Jurkat, Clone E6-1 (cell line): Measurements from ENCODE around the gene GMEB2. TPM values are rescaled to one million over a fixed set of nuclear protein-coding genes. Genes with fewer than 3 reads are reported as not detected.
"Not testable (repeated sequence)": the region's sequence is repeated elsewhere in the genome, so short reads cannot be mapped to it uniquely, and the experiment has no call there.

Source experiments
- DNase-seq: peaks from one replicate; pipeline ENCODE4 v3.0.0-alpha.2; 2011; ENCODE audit warnings: low read depth, low spot score
- H3K4me3 ChIP-seq: 2 replicates; pipeline ENCODE4 v1.5.1; 2011; ENCODE audit warnings: mild to moderate bottlenecking, low read length, control low read depth, moderate library complexity
- polyA plus RNA-seq: library from polyadenylated mRNA; unstranded; fragments of >200 nt; gene quantifications from one replicate; pipeline ENCODE4 v1.2.1, GENCODE V29; 2012; ENCODE audit warnings: missing spikeins; ENCODE audit not compliant: insufficient read length, insufficient read depth

Gene GMEB2, protein sequence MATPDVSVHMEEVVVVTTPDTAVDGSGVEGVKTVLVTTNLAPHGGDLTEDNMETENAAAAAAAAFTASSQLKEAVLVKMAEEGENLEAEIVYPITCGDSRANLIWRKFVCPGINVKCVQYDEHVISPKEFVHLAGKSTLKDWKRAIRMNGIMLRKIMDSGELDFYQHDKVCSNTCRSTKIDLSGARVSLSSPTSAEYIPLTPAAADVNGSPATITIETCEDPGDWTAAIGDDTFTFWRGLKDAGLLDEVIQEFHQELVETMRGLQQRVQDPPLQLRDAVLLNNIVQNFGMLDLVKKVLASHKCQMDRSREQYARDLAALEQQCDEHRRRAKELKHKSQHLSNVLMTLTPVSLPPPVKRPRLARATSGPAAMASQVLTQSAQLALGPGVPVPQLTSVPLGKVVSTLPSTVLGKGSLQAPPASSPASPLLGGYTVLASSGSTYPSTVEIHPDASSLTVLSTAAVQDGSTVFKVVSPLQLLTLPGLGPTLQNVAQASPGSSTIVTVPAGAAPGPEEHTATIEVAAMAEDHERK
- 13.4 TPM for polyA plus RNA-seq

DNA sequence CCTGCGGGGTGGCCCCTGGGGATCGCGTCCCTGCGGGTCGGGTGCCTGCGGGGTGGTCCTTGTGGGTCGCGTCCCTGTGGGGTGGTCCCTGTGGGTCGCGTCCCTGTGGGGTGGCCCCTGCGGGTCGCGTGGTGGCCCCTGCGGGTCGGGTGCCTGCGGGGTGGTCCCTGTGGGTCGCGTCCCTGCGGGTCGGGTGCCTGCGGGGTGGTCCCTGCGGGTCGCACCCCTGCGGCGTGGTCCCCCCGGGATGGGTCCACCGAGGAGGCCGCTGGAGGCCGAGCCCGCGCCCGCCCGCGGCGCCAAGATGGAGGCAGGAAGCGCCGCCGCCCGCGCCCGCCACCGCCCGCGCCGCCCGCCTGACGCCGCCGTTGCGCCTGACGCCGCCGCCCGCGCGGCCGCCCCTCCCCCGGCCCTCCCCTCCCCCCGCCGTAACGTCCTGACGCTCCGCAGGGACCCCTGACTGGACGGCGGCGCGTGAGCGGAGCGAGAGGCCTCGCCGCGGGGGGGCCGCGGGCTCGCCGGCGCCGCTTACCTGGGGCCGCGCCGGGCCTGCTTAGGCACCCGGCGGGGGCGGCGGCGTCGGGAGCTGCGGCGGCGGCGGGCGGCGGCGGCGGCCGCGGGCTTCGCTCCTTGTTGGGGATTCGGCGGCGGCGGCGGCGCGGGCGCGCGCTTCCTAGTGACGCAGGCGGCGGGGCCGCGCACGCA lies at the start of gene GMEB2:
TSS of gene GMEB2 (minus strand) at position 678 of the 705 bp plus-strand sequence. CDS start 7,704 bp downstream, outside the sequence.
- peak within 1 kb of the TSS; percentile 93 for H3K4me3 ChIP-seq
- peak; percentile 48 for DNase-seq

DNA sequence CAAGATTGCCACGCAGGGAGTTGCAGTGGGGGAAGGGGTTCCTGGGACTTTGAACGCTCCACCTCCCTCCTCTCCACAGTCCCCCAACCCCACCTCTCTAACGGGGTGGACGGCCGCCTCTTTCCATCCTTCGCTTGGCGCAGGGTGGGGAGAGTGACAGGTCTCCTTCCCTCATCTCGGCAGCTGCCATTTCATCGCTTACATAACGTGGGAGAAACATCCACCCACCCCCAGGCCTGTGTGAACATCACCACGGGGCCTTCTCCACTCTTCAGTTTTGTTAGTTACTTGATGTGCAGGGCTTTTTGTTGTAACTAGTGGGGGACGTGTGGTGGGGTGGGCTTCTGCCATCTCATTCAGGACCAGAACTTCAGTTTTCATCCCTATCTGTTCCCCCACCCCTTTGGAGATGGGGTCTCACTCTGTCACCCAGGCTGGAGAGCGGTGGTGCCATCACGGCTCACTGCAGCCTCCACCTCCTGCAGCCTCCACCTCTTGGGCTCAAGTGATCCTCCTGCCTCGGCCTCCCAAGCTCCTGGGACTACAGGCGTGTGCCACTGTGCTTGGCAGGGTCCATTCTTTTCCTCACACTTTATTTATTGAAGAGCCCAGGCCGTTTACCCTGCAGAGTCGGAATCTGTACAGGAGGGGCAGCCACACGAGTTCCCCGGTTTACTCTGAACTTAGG lies 48.9 kb upstream of the GMEB2 start:
- no peak for DNase-seq
- no peak overlapping the region for H3K4me3 ChIP-seq

DNA sequence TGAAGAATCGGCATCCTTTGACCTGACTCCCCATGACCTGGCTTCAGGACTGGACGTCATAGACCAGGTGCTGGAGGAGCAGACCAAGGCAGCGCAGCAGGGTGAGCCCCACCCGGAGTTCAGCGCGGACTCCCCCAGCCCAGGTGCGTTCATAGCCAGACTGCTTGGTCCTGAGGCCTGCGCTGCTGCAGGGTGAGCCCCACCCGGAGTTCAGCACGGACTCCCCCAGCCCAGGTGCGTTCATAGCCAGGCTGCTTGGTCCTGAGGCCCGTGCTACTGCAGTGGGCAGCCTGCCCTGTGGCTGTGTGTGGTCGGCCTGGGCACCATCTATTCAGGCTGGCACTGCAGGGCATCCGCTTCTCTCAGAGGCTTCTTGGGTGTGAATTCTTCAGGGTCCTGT lies 47.0 kb upstream of the GMEB2 start:
- no peak overlapping the region for H3K4me3 ChIP-seq
- no peak for DNase-seq

DNA sequence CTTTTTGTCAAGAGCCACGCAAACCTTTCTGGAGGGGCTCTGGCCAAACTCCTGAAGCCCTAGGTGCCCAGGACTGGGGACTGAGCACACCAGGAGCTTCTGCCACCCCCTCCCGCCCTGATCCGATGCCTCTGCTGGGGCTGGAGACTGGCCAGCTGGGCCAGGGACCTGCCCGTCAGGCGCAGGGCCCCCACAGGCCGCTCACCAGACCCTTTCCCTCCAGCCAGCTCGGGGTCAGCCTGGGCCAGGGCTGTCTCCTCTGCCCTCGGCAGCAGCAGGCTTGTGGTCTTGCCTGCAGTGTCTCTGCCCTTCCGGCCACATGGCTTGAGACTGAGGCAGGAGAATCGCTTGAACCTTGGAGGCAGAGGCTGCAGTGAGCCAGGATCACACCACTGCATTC lies 45.8 kb upstream of the GMEB2 start:
- DNase-seq: no peak
- H3K4me3 ChIP-seq: no peak overlapping the region

DNA sequence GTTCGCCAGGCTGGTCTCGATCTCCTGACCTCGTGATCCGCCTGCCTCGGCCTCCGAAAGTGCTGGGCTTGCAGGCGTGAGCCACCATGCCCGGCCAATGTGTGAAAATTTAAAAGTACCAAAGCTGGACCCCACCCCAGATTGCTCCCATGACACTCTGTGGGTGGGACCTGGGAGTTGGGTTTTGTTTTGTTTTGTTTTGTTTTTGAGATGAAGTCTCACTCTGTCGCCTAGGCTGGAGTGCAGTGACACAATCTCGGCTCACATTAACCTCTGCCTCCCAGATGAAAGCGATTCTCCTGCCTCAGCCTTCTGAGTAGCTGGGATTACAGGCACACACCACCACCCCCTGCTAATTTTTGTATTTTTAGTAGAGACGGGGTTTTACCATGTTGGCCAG lies 44.8 kb upstream of the GMEB2 start:
- not testable (repeated sequence) for H3K4me3 ChIP-seq, DNase-seq

DNA sequence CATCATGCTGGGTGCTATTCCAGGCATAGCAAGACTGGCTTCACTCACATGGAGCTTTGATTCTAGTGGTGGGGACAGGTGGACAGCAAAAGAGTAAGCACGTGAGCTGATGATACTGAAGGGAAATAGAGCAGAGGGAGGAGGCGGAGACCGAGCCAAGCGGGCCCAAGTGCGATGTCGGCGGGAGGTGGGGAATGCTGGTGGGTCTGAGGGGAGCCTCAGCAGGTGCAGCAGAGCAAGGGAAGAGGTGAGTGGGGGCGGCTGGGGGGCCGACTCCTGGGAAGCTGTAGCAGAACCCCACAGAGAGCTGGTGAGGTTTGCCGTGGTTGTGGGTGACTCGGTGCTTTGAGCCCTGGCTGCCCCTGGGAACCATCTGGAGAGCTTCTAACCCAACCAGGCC lies 41.5 kb upstream of the GMEB2 start:
- H3K4me3 ChIP-seq: no peak overlapping the region
- no peak for DNase-seq

DNA sequence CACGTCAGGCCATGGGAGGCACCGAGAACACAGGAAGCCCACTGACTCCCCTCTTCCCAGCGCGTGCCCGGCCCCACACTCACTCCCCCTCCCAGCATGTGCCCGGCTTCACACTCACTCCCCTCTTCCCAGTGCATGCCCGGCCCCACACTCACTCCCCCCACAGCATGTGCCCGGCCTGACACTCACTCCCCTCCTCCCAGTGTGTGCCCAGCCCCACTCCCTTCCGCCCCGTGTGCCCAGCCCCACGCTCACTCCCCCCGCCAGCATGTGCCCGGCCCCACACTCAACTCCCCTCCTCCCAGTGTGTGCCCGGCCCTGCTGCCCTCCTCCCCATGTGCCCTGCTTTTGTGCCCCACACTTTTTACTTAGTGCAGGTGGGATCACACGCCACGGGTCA lies 41.0 kb upstream of the GMEB2 start:
- H3K4me3 ChIP-seq: no peak overlapping the region
- no peak for DNase-seq

DNA sequence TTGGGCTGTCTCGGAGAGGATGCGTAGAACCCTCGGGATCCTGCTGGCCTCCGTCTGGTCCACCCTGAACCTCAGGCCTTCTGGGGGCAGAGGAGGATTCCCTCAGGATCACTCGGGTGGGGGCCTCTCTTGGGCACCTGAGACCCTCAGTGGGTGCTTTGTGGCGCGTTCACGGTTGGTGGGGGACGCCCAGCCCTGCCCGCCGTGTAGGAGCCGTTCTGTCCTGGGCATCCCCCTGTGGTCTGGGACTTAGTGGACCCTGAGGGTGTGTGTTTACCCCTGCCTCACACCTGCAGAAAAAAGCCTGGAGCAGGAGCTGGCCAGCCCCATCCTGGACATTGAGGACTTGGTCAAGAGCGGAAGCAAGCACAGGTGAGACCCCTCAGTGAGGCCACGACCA lies 38.8 kb upstream of the GMEB2 start:
- no peak for DNase-seq

DNA sequence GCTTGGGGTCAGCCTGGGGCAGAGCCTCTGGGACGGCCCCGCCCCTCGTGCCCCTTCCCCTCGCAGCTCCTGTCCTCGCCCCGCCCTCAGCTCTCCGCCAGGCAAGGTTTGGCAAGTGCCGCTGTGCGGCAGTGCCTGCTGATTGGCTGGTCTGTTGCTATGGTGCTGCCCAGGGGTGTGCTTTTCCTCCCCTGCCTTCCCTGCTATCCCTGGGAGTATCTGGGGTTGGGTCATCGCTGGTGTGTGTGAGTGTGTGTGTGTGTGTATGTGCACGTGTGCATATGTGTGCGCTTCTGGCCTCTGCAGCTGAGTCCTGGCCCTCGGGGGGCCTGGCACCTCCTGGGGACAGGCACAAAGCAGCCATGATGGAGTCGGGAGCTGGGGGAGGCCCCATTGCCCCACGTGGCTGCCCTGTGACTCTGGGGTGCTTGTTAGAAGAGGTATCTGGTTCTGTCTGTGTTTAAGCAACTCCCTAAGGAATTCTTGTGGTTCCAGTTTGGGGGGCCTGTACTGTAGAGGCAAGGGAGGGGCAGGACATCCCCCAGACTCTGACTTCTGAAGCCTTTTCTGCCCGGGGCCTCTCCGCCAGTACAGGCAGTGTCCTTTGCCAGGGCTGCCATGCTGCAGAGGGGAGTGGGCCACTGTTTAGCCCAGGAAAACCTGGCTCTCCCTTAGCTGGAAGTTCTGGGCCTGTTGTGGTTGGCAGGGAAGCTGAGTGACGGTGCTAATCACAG lies 38.1 kb upstream of the GMEB2 start:
- no peak overlapping the region for H3K4me3 ChIP-seq
- no peak for DNase-seq

More for the DNA sequence above, 38.8 kb upstream of the GMEB2 start:
- no peak overlapping the region for H3K4me3 ChIP-seq

DNA sequence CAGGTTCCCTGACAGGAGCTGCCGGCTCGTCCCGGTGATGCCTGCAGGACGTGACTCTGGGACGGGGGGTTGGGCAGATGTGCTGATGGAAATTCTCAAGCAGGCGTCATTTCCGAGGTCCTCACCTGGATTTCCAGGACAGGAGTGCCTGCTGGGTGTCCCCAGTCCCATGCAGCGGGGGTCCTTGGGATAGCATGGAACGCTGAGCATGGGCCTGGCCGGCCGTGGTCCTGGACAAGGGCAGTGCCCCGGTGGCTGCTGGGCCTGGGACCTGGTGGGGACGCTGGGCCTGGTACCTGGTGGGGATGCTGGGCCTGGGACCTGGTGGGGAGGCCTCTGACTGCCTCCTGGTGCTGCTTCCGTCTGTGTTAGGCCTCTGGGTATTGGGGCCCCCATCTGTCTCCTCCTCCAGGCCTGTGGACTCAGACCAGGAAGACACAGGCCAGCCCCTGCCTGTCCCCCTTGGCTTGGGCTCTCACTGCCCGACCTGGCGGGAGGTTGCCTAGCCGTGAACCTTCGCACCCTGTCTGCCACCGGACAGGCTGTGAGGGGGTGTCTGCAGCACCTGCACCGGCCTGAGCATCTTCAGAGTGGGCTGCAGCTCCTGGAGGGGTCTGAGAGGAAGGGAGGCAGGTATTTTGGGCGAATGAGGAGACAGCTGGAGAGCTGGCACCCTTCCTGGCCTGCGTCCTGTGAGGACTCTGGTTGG lies 37.4 kb upstream of the GMEB2 start:
- DNase-seq: no peak

DNA sequence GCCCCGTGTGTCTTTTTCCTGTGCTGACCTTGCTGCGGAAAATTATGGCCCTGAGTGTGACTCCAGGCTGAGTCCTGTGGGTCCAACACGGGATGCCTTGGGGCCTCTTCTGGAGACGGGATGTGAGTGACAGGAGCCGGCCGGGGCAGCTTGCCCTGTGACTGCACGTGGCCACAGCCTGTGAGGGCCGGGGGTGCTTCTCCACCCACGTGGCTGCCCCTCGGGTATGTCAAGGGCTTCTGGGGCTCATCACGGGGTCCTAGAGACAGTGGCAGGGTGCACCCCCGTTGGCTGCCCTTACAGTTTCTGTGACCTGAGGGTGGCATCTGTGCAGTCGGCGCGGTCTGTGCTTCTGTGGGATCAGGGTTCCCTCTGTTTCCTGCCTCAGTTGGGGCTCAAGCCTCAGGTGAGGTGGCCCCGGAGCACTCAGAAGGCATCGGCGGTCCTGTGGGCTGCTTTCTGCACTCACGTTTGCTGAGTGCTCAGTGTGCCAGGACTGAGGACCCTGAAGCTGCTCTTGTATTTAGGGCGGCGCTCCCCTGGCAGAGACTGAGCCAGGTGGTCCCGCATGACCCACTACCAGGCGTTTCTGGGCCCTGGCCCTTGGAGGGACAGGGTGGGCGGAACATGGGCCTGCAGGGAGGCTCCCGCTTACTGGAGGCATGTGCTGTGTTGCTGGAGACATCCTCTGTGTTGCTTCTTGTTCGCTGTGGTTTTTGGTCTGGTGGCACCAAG lies 36.6 kb upstream of the GMEB2 start:
- no peak for DNase-seq
- no peak overlapping the region for H3K4me3 ChIP-seq

More for the DNA sequence above, 37.4 kb upstream of the GMEB2 start:
- H3K4me3 ChIP-seq: no peak overlapping the region

DNA sequence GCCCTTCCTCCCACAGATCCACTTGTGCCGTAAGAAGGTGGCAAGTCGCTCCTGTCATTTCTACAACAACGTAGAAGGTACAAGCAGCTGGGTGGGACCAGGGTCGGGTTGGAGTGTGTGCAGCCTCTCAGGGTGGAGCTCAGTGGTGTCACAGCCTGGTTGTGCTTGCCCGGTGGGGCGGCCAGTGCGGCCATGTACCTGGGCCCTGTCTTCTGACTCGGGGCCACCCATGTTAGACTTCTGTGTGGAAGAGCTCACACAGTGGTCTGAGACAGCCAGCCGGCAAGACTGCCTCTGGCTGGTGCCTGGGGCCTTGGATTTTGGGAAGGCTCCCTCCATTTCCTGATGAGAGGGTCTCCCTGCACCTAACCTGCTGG lies 35.9 kb upstream of the GMEB2 start:
- H3K4me3 ChIP-seq: no peak overlapping the region
- DNase-seq: no peak

DNA sequence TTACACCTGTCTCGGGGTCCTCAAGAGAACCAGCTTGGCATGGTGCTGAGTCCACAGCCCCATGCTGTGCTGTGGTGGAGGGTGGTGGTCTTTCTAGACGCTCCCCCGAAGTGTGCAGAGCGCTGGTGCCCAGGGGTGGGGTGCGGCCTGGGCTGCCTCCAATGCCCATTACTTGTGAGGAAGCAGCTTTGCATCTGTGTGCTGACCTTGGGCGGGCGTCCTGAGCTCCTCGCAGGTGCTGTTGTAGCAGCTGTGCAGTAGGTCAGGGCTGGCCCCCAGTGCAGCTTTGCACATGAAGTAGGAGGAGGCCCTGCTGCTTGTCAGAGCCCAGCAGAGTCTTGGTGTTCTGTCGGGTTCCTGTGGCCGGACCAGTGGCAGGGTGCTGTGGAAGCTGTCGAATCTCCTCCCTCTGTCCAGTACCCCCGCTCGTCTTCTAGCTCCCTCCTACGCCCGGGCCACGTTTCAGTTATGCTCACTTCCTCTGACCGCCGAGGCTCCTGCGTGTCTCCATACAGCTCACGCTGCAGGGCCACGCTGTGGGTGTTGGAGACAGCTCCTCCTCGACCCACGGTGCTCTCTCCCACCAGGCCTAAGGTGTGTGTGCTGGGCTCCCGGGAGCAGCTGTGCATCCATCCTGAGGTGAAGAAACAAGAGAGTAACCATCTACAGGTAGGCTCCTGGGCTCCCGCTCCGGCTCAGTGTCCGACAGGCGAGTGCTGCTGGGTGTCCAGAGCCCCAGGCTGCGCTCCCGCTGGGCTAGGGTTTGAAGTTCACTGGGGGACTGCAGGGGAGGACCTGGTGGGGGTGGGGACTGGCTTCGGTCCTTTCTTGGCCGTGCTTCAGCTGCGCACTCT lies 35.3 kb upstream of the GMEB2 start:
- no peak for DNase-seq
- no peak overlapping the region for H3K4me3 ChIP-seq

DNA sequence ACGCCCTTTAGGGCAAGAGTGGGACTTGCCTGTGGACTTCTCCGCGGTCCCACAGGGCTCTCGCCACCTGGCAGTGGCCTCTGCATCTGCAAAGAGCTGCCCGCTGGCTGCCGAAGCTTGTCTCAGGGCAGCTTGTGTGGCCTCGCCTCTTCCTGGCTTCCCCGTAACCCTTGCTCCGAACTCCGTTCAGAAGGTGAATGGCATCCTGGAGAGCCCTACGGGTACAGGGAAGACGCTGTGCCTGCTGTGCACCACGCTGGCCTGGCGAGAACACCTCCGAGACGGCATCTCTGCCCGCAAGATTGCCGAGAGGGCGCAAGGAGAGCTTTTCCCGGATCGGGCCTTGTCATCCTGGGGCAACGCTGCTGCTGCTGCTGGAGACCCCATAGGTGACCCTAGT lies 34.2 kb upstream of the GMEB2 start:
- DNase-seq: no peak
- H3K4me3 ChIP-seq: no peak overlapping the region

DNA sequence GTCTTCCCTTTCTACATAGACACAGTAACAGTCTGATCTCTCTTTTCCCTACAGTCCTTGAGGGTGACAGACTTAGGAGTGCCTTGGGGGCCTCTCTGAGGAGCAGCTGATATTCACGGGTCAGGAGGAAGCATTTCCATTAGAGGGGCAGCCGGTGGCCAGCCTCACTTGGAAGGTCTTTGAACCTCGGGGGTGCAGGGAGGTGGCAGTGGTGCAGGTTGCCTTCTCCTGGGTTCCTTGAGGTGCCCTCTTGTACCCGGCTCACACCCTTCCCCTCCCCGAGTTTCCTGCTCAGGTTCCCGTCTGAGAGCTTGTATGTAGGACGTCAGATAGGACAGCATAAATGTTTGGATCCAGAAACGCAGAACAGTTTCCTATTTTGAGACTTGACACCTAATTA lies 33.7 kb upstream of the GMEB2 start:
- DNase-seq: no peak
- H3K4me3 ChIP-seq: no peak overlapping the region

DNA sequence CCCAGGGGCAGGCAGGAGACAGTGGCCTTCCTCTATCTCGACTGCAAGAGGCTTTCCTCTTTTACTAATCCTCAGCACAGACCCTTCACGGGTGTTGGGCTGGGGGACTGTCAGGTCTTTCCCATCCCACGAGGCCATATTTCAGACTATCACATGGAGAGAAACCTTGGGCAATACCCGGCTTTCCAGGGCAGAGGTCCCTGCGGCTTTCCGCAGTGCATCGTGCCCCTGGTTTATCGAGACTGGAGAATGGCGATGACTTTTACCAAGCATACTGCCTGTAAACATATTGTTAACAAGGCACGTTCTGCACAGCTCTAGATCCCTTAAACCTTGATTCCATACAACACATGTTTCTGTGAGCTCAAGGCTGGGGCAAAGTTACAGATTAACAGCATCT lies 33.3 kb upstream of the GMEB2 start:
- not testable (repeated sequence) for DNase-seq

DNA sequence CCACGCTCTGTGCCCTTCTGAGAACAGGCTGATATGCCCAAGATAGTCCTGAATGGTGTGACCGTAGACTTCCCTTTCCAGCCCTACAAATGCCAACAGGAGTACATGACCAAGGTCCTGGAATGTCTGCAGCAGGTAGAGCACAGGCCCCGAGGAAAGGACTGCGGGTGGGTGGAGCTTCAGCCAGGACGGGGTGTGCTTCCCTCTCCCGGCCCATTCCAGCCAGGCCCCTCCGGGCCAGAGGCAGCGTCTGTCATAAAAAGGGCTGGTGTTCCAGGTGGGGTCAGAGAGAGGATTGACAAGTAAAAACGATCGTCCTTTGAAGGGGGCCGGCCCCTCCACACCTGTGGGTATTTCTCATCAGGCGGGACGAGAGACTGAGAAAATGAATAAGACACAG lies 32.5 kb upstream of the GMEB2 start:
- peak overlapping the region; percentile 97 for H3K4me3 ChIP-seq
- no peak for DNase-seq

More for the DNA sequence above, 33.3 kb upstream of the GMEB2 start:
- not testable (repeated sequence) for H3K4me3 ChIP-seq
